B cell (primary cell): ENCODE data around the gene FAM107B.

Experiments used
- EZH2 ChIP-seq: IDR thresholded peaks from 2 replicates; pipeline ENCODE4 v1.6.1; 2012; ENCODE audit warnings: borderline replicate concordance, low read depth, mild to moderate bottlenecking, moderate library complexity, low read length; ENCODE audit not compliant: insufficient read depth, poor library complexity, severe bottlenecking
- TF ChIP-seq, protein P1 (sequence below): fragments of 200-600 bp; IDR thresholded peaks from one replicate; pipeline ENCODE4 v1.8.0; 2022; ENCODE audit warnings: antibody characterized with exemption, mild to moderate bottlenecking

- TF ChIP-seq, protein P1, sequence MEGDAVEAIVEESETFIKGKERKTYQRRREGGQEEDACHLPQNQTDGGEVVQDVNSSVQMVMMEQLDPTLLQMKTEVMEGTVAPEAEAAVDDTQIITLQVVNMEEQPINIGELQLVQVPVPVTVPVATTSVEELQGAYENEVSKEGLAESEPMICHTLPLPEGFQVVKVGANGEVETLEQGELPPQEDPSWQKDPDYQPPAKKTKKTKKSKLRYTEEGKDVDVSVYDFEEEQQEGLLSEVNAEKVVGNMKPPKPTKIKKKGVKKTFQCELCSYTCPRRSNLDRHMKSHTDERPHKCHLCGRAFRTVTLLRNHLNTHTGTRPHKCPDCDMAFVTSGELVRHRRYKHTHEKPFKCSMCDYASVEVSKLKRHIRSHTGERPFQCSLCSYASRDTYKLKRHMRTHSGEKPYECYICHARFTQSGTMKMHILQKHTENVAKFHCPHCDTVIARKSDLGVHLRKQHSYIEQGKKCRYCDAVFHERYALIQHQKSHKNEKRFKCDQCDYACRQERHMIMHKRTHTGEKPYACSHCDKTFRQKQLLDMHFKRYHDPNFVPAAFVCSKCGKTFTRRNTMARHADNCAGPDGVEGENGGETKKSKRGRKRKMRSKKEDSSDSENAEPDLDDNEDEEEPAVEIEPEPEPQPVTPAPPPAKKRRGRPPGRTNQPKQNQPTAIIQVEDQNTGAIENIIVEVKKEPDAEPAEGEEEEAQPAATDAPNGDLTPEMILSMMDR, result peak; percentile 43
- TF ChIP-seq EZH2, result no peak
Measured at GRCh38 chr10:14556285-14556956, 218.3 kb downstream of the FAM107B start.
